ENCODE results near the gene TBK1.

TBK1 gene

GRCh38 chr12:64419696-64420095 lies 32.2 kb upstream of the TBK1 start:
- Histone ChIP-seq H3F3A (ENCODE audit: insufficient read depth, low read length) (no peaks in the 10 kb centered on the region), H3K9me2 (ENCODE audit: low read depth, low read length) (no peaks in the 10 kb centered on the region), H3K27me3 (ENCODE audit: insufficient read depth, low read length) (no peaks in the 10 kb centered on the region), H4K20me1 (ENCODE audit: insufficient read depth, low read length) (no peaks in the 10 kb centered on the region), H3K27ac (ENCODE audit: low read depth, low read length, poor library complexity, severe bottlenecking) (no peak overlapping the region), H3K4me3 (ENCODE audit: low read depth, low read length, poor library complexity, severe bottlenecking) (no peak overlapping the region), H3K4me1 (ENCODE audit: insufficient read depth, low read length, severe bottlenecking) (no peaks in the 10 kb centered on the region), H3K4me2 (ENCODE audit: low read length) (no peak overlapping the region), H3K9ac (ENCODE audit: low read length) (no peak overlapping the region), H2AFZ (ENCODE audit: low read length) (no peak overlapping the region), H3K36me3 (ENCODE audit: insufficient read depth, low read length) (peaks cover 96% of the 10 kb centered on the region), H3K9me3 (ENCODE audit: low read length) (no peaks in the 10 kb centered on the region), H3K79me2 (ENCODE audit: insufficient read depth, low read length) (no peaks in the 10 kb centered on the region)
- TF ChIP-seq EZH2 (IDR thresholded peaks at IDR 0.05; ENCODE audit: borderline replicate concordance, low read length), result no peak
- TF ChIP-seq, protein P1, sequence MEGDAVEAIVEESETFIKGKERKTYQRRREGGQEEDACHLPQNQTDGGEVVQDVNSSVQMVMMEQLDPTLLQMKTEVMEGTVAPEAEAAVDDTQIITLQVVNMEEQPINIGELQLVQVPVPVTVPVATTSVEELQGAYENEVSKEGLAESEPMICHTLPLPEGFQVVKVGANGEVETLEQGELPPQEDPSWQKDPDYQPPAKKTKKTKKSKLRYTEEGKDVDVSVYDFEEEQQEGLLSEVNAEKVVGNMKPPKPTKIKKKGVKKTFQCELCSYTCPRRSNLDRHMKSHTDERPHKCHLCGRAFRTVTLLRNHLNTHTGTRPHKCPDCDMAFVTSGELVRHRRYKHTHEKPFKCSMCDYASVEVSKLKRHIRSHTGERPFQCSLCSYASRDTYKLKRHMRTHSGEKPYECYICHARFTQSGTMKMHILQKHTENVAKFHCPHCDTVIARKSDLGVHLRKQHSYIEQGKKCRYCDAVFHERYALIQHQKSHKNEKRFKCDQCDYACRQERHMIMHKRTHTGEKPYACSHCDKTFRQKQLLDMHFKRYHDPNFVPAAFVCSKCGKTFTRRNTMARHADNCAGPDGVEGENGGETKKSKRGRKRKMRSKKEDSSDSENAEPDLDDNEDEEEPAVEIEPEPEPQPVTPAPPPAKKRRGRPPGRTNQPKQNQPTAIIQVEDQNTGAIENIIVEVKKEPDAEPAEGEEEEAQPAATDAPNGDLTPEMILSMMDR (IDR thresholded peaks at IDR 0.05; ENCODE audit: low read length), result no peak

DNA sequence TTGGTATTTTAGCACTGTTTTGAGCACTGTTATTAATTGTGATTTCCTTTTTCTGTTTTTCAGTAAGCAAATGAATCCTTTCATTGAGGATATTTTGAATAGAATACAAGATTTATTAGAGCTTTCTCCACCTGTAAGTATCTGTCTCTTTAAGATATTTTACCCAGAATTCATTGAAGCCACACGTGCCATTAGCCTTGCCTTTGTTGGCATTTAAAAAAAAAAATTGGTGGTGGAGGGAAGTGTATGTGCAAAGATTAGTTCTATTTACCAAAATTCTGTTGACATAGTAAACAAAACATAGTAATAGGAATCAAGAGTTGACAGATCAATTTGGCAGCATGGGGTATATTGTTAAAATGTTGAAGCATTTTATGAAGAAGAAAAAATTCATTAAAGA lies 23.9 kb upstream of the TBK1 start:
- Histone ChIP-seq H3K27me3 (ENCODE audit: insufficient read depth, low read length) (no peaks in the 10 kb centered on the region), H3K79me2 (ENCODE audit: insufficient read depth, low read length) (no peaks in the 10 kb centered on the region), H3K9ac (ENCODE audit: low read length) (no peak overlapping the region), H4K20me1 (ENCODE audit: insufficient read depth, low read length) (no peaks in the 10 kb centered on the region), H3K9me2 (ENCODE audit: low read depth, low read length) (no peaks in the 10 kb centered on the region), H3K9me3 (ENCODE audit: low read length) (no peaks in the 10 kb centered on the region), H3K4me3 (ENCODE audit: low read depth, low read length, poor library complexity, severe bottlenecking) (no peak overlapping the region), H3K4me2 (ENCODE audit: low read length) (no peak overlapping the region), H3F3A (ENCODE audit: insufficient read depth, low read length) (no peaks in the 10 kb centered on the region), H2AFZ (ENCODE audit: low read length) (no peak overlapping the region), H3K27ac (ENCODE audit: low read depth, low read length, poor library complexity, severe bottlenecking) (no peak overlapping the region), H3K36me3 (ENCODE audit: insufficient read depth, low read length) (peaks cover 94% of the 10 kb centered on the region), H3K4me1 (ENCODE audit: insufficient read depth, low read length, severe bottlenecking) (no peaks in the 10 kb centered on the region)
- TF ChIP-seq, protein P1 (IDR thresholded peaks at IDR 0.05; ENCODE audit: low read length), result no peak
- no peak for TF ChIP-seq EZH2 (IDR thresholded peaks at IDR 0.05; ENCODE audit: borderline replicate concordance, low read length)

DNA sequence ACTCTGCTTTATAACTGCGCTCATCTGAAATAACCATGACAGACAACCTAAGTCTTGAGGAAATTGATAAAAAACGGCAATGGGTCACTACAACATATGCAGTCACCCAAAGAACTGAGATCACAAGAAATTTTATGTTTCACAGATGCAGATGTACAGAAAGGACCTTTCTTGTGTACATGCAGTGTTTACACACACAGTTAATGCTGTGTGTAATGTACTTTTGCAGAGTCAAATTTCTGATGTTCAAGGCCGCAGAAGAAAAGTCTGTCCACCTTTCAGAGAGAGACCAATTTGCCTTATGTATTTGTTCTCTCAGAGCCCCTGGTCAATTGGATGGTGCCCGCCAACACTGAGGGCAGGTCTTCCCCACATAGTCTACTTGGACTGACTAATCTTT lies 23.0 kb upstream of the TBK1 start:
- no peaks in the 10 kb centered on the region for H3K9me3 ChIP-seq (ENCODE audit: low read length)
- no peaks in the 10 kb centered on the region for H3F3A ChIP-seq (ENCODE audit: insufficient read depth, low read length)
- no peaks in the 10 kb centered on the region for H3K27me3 ChIP-seq (ENCODE audit: insufficient read depth, low read length)
- no peak overlapping the region for H3K9ac ChIP-seq (ENCODE audit: low read length)
- H2AFZ ChIP-seq (ENCODE audit: low read length), result no peak overlapping the region
- TF ChIP-seq EZH2 (IDR thresholded peaks at IDR 0.05; ENCODE audit: borderline replicate concordance, low read length), result no peak
- TF ChIP-seq, protein P1 (IDR thresholded peaks at IDR 0.05; ENCODE audit: low read length), result no peak
- H3K27ac ChIP-seq (ENCODE audit: low read depth, low read length, poor library complexity, severe bottlenecking), result no peak overlapping the region
- no peaks in the 10 kb centered on the region for H4K20me1 ChIP-seq (ENCODE audit: insufficient read depth, low read length)
- H3K9me2 ChIP-seq (ENCODE audit: low read depth, low read length), result no peaks in the 10 kb centered on the region
- no peak overlapping the region for H3K4me3 ChIP-seq (ENCODE audit: low read depth, low read length, poor library complexity, severe bottlenecking)
- peaks cover 96% of the 10 kb centered on the region for H3K36me3 ChIP-seq (ENCODE audit: insufficient read depth, low read length)
- H3K4me1 ChIP-seq (ENCODE audit: insufficient read depth, low read length, severe bottlenecking), result no peaks in the 10 kb centered on the region
- H3K79me2 ChIP-seq (ENCODE audit: insufficient read depth, low read length), result no peaks in the 10 kb centered on the region
- H3K4me2 ChIP-seq (ENCODE audit: low read length), result no peak overlapping the region
